GM18526 (cell line): ENCODE data around the gene PLXNC1.

Experiments used
- POLR2A ChIP-seq: IDR thresholded peaks from 3 replicates; pipeline ENCODE4 v1.6.1; 2011; ENCODE audit not compliant: insufficient read length; ENCODE audit errors: extremely low read depth

The PLXNC1 gene

DNA sequence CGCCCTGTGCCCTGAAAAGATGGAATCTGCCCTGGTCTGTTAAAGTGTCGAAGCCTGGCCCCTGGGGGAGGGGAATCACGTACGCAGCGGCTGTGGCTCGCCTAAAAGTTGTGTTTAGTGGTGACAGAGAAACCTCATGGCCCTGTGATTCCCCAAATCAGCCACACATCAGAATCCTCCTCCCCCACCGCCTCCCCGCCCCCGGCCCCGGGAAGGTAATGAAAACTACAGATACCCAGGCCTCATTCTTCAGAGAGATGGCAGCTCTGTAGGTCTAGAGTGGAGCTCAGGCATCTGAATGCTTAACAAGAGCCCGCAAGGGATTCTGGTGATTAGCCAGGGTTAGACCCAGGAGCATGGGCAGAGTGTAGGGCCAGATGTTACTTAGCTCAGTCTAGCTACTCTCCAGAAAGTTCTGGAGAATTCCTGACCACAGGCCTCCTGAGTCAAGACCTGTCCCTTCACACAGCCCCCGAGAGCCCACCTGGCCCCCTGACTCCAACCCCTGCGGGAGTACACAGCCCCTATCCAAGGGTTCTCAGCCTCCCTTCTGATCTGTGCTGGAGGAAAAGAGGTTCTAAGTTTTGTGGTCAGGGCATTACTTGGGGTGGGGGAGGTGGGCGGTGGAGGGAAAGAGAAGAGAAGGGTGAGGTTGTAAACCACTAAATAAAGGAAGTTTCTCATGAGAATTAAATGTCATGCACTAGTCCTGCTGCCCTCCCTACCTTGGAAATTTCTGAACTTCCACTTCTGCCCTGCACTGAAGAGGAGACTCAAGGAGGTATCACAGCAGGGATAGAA, 114.8 kb downstream of the PLXNC1 start:
- TF ChIP-seq POLR2A = no peak

DNA sequence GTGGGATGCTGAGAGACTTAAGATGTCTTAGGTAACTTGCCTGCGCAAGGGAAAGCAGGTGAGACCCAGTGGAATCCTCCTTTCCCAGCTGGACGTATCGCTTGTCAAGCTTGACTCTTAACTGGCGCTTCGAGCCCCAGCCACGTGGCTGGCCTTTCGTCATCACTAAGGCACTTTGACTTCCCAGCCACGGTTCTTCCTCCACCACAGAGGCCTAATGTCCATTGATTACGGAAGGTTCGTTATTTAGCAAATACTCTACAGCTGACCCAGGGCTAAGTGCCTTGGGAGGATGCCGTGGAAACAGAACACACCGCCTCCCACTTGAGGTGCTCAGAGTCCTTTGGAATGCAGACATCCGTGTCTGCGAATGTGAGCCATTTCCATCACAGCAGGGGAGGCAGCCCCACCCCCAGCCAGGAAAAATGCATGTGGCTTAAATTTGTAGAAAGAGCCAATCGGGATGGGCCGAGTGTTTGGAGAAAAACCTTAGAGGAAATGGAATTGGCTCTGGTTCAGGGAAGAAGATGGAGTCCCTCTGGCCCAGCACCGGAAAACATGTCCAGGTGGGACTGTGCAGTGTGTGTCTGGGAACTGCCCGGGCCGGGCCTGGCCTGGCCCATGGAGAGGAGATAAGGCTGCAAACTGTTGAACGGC, 115.7 kb downstream of the PLXNC1 start:
- TF ChIP-seq POLR2A = no peak

DNA sequence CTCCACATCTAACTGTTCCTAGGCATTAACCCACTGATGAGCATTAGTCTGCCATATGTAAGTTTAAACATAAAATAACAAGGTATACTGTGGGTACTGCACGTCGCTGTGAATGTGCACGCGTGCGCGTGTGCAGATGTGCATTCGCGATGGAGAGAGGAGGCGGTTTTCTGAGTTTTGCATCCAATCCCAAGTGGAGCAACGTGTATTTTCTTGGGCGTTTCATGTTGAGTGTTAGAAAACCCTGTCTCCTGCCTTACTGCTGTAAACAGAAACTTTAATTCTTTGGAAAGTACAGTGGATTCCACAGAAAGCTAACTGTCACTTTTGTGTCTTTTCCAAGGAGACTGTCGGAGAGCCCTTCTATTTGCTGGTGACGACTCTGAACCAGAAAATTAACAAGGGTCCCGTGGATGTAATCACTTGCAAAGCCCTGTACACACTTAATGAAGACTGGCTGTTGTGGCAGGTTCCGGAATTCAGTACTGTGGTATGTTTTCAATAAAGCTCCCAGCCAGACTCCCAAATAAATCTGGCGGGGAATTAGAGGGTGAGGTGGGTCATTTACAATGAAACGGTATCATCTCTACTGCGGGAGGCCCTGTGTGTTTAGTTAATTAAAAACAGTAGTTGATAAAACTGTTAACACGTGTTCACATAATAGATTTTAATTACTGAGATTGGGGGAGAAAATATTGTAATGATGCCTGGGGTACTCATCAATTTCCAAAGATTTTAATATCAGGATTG, 116.5 kb downstream of the PLXNC1 start:
- TF ChIP-seq POLR2A = no peak

DNA sequence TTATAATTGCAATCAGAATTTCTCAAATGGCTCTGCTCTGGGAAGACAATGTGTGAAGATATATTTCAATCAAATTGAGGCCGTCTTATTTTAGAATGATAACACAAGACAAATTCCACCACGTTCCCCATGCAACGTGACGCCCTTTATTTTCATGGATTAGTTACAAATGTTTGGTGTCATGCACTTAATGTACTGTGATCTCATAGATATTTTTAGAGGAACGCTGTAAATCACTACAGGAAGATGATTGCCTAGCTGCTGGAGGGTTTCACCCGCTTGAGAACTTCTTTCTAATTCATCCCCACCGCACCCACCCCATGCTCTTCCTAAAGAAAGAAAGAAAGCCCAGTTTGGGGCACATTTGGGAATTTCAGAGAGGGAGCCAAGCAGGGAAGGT, 117.2 kb downstream of the PLXNC1 start:
- no peak for TF ChIP-seq POLR2A

DNA sequence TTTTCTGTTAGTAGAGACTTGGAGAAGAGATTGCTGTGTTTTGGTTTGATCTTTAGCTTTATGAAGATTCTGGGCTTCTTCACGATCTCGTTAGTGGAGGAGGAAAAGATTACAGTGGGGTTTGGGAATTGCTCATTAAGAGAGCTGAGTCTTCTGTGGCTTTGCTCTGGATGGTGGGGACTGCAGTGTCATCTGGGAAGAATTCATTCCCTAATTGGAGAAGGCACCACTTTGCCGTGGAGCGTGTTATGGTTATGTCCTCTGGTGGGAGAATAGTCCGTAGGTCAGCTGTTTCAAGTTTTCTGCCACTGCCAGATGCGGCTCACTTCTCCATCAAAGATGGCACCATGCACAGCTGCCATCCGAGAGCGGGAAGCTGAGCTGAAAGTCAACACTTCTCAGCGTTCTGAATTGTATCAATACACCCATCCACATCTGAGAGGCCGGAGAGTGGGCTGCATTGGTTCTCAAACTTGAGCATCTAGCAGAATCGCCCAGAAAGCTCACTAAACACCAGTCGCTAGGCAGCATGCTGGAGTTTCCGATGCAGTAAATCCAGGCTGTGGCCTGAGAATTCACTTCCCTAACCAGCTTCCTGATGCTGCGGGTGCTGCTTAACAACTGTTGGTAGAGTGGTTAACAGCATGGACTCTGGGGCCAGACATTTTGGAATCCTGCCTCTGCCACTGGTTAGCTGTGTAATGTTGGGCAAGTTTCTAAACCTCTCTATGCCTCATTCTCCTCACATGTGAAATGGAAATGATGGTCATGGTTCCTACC, 117.8 kb downstream of the PLXNC1 start:
- TF ChIP-seq POLR2A = no peak

DNA sequence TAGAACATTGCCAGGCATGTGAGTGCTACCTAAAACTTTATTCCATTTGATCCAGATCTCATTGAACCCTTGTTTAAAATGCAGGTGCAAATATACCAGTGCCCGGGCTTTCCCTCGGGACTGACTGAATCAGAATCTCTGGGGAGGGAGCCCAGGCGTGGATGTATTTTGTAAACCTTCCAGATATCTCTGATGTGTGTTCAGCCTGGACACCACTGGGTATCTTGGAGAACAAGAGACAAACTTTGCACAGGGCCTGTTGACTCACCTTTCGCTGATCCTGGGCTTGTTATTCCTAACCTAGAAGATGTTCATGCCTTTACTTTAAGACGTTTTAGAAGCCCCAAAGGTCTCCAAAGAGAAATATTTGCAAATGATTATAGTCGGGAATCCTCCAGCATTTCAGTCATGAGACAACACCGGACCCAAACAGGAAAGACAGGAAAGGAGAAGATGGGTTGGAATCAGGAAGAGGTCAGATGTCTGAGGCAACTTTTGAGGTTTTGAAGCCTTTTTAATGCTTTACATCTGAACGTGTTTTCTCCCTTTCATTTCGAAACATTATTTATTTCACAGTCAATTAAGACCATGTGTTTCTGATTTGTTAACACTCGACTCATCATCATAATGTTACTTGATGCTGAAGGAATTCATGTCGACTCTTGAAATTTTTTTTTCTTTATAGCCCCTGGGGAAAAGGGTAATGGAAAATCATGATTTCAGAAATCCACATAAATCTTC, 118.6 kb downstream of the PLXNC1 start:
- no peak for TF ChIP-seq POLR2A

DNA sequence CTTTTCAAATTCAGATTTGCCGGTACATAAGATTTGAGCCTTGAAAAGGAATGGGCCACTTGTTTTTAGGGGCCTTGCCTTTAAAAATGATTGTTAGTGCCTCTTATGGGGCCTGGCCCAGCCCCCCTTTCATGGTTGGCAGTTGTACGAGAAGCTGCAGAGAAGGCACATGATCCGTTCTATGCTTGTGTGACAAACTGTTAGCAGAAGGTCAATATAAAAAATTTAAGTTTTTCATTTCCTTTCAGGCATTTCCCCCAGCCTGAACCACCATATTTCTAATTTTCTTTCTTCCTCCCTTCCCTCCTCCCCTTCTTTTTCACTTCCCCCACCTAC, 119.1 kb downstream of the PLXNC1 start:
- TF ChIP-seq POLR2A = no peak

DNA sequence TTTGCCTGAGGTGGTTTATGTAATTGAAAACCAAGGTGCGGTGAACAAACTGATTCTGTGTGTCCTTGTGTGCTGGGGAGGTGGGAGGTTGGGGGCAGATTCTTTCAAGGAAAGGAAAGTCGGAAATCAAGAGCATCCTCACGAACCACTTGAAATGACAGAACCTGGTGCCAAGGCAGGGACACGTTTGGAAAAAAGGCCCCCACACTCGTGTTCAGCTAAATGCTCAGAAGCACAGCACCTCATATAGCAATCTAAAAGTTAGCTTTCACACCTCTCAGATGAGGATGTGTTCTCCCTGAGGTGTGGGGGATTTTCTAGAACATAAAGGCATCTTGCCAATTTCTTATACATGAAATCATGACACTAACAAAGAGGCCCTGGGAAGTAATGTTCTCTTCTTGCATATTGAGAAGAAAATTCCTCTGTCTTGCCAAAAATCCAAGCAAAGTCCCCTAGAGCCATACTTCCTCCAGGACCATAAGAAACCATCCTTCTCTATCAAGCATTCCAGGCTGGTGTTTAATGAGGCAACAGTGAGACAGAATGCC, 119.6 kb downstream of the PLXNC1 start:
- no peak for TF ChIP-seq POLR2A

DNA sequence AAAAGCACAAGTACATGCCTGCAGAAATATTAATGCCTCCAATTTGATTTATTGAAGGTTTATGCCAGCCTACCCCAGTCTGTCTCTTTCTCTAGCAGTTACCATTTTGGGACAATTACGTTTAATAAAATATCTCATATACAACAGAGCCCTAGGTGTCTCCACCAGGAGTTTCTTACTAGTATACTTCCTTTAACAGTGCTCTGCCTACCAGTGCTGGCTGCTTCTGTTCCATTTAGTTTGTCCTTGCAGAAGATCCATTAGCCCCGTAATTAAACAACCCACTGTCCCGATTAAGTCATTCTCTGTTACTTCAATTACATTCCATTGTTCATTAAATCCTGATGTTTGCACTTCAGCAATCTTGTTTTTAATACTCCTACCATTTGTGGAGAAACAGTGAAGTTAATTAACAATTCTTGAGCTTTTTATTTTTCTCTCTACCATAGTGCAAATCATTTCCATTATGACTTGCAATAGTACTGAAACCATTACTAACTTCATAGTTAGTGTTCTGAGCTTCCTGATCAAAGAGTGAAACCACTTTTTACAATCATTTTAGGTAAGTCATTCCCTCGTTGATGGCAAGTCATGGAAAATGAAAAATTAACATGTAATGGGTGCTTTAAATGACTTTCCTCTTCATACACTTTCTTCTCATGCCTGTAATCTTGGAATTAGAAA, 121.1 kb downstream of the PLXNC1 start:
- no peak for TF ChIP-seq POLR2A

DNA sequence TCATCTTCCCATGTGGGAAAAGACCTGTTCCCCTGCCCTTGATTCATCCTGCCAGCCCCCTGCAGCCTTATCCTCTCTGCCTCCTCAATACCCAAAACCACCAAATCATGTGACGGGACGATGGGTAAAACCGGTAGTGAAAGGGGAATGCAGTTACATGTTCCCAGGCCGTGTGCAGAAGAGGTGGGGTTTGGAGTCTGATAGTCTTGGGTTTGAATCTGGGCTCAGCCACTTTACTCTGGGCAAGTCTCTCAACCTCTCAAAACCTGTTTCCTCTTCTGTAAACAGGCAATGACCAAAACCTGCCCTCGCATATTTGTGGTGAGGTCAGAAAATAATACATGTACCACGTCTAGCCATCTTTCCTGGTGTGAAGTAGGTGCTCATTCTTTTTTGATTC, 123.0 kb downstream of the PLXNC1 start:
- no peak for TF ChIP-seq POLR2A

DNA sequence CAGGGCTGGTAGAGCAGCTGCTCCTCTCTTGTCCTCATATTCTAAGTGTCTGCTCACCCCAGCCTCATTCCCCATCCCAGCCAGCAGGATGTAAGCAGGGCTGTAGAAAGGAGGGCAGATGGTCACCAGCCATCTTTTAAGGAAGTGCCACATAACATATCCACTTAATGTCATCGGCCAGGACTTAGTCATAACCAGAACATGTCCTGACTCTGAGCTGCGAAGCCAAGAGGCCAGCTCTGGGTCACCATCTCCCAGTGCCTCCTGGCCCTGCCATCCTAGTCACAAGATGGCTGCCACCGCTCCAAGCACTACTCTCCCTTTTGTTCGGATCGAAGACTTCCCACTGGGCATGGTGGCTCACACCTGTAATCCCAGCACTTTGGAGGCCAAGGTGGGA, 123.9 kb downstream of the PLXNC1 start:
- no peak for TF ChIP-seq POLR2A

DNA sequence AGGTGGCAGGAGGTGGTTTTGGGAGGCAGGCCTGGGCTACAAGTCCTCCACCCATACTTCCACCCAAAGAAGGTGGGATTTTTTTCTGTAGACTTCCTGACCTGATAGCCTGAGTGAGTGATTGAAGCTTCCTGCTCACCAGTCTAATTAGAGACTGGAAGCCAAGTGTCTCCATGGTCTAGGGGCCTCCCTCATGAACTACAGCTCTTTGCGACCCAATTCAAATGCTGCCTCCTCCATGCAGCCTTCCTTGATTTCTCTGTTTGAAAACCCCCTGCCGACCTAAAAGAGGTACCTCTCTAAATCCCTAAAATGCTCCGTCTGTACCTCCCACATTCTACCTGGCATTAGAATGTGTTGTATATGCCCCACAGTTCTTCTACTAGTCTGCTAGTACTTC, 124.9 kb downstream of the PLXNC1 start:
- TF ChIP-seq POLR2A = no peak

DNA sequence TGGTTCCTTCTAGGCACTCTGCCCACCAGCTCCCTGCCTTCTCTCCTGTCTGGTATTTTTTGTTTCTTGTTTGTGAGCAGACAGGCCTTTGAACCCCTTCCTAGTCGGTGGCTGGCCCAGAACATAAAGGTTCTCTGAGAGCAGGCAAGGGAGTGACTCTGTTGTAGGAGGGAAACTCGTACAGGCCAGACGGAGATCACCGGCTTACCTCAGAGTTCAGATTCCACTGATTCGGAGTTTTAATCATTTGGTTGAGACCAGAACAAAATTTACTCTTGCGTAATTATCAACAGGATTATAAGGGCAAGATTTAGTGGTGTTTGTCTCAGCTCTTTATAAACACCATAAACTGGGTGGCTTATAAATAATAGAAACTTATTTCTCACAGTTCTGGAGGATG, 128.3 kb downstream of the PLXNC1 start:
- no peak for TF ChIP-seq POLR2A

DNA sequence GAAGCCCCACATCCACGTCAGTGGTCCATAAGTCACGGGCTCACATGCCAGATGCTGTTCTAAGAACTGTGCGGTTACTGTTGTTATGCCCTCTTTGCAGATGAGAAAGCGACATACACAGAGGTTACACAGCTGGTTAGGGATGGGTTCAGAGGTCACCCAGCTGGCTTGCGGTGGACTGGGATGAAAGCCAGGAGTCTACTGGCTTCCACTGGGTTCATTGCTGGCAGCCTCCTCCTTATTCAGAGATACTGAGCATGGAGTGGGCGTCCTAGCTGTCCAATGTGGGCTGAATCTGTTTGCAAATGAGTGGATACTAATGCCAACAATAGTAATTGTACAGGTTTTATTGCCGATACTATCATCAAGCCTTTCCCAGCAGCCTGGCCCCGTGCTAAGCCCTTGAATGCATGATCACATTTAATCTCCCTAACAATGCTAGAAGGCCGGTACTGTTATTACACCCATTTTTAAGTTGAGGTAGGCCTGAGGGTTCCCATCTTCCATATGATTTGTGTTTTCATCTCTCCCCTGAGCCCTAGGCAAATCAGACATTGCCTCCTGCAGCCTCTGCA, 129.1 kb downstream of the PLXNC1 start:
- TF ChIP-seq POLR2A = no peak
